ENCODE results near the gene RPUSD2.

DNA sequence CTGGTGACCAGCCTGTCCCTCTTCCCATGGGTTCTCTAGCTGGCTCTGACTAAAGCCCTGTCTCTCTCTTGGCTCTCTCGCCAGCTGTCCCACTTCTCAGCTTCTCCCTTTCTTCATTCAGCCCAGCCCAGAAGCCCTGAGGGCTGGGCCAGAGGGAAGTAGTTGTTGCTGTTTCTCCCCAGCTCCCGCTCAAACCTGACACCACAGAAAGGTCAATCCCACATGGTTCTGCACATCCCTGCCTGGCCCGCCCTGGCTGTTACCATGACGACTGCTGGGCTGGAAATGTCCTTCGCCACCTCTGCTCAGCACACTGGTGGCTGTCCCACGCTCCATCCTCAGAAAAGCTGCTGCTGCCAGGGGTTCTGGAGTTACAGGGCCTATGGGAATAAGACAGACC is 30.1 kb upstream of the RPUSD2 start:
- no peak for TF ChIP-seq CTCF (optimal IDR thresholded peaks at IDR 0.05 in 1 of 3, IDR thresholded peaks at IDR 0.05 in 1 of 3, conservative IDR thresholded peaks at IDR 0.05 in 1 of 3; ENCODE audit: extremely low read depth in 1 of 3, insufficient read depth in 2 of 3, low read length in 3 of 3)
- no peak for TF ChIP-seq EZH2 (IDR thresholded peaks at IDR 0.05; ENCODE audit: low read length)

Measured in keratinocyte (primary cell).